K562 (cell line): Measurements from ENCODE around the gene CABP4. TPM values are rescaled to one million over a fixed set of nuclear protein-coding genes. Genes with fewer than 3 reads are reported as not detected.

ENCODE experiments used
- CTCFL ChIP-seq: IDR thresholded peaks from 2 replicates; pipeline ENCODE4 v1.6.1; 2011; ENCODE audit warnings: borderline replicate concordance, low read depth, mild to moderate bottlenecking, moderate library complexity, low read length; ENCODE audit not compliant: insufficient read depth, poor library complexity, severe bottlenecking
- FOXK2 ChIP-seq, 2 experiments: fragments of 450-650 bp; IDR thresholded peaks in 1 of 2; conservative IDR thresholded peaks in 1 of 2; 2 replicates each; pipeline ENCODE4 v1.6.1; 2016; ENCODE audit warnings: low read depth in 2 of 2, mild to moderate bottlenecking in 1 of 2
- MAFK ChIP-seq: IDR thresholded peaks from 2 replicates; pipeline ENCODE4 v1.6.1; 2011; ENCODE audit warnings: low read length, improper control_type of control experiment
- MEF2A ChIP-seq: IDR thresholded peaks from 2 replicates; pipeline ENCODE4 v1.6.1; 2011; ENCODE audit warnings: low read depth, mild to moderate bottlenecking, low read length, moderate library complexity; ENCODE audit not compliant: control insufficient read depth
- SMAD4 ChIP-seq: fragments of 250-450 bp; sonication (Bioruptor Pico); conservative IDR thresholded peaks from 2 replicates; pipeline ENCODE4 v1.8.0; 2021; ENCODE audit warnings: inconsistent platforms, mild to moderate bottlenecking, moderate library complexity
- SP2 ChIP-seq: IDR thresholded peaks from 2 replicates; pipeline ENCODE4 v1.6.1; 2011; ENCODE audit warnings: mild to moderate bottlenecking, low read depth, low read length, moderate library complexity; ENCODE audit not compliant: poor library complexity, severe bottlenecking; ENCODE audit errors: extremely low read depth
- STAG1 ChIP-seq: sonication (generic); formaldehyde crosslinking; IDR thresholded peaks from 2 replicates; pipeline ENCODE4 v1.5.0; 2020; ENCODE audit warnings: missing genetic modification reagents, borderline replicate concordance
- ZBTB17 ChIP-seq: fragments of 450-650 bp; formaldehyde crosslinking; IDR thresholded peaks from 2 replicates; pipeline ENCODE4 v1.4.0; 2020; ENCODE audit warnings: mild to moderate bottlenecking
- ZBTB40 ChIP-seq, 2 experiments: fragments of 450-650 bp in 1 of 2; sonication (generic) in 1 of 2; formaldehyde crosslinking in 1 of 2; IDR thresholded peaks; 2 replicates each; pipeline versions ENCODE4 v1.7.1 to v1.9.0; 2016 to 2022; ENCODE audit warnings: inconsistent platforms in 1 of 2, mild to moderate bottlenecking in 1 of 2, missing genetic modification reagents in 1 of 2
- ZBTB5 ChIP-seq: fragments of 450-650 bp; IDR thresholded peaks from 2 replicates; pipeline ENCODE4 v1.6.1; 2017; ENCODE audit warnings: antibody characterized with exemption
- ZFX ChIP-seq: sonication (generic); formaldehyde crosslinking; IDR thresholded peaks from 2 replicates; pipeline ENCODE4 v1.8.0; 2022; ENCODE audit warnings: mild to moderate bottlenecking, missing genetic modification reagents, moderate library complexity
- ZNF184 ChIP-seq: sonication (generic); formaldehyde crosslinking; IDR thresholded peaks from 2 replicates; pipeline ENCODE4 v1.5.0; 2020; ENCODE audit warnings: missing genetic modification reagents
- ZNF253 ChIP-seq: fragments of 250-450 bp; sonication (Bioruptor Pico); conservative IDR thresholded peaks from 2 replicates; pipeline ENCODE4 v1.6.1; 2021; ENCODE audit warnings: mild to moderate bottlenecking
- ZNF263 ChIP-seq: sonication (generic); formaldehyde crosslinking; IDR thresholded peaks from 2 replicates; pipeline ENCODE4 v1.8.0; 2022; ENCODE audit warnings: mild to moderate bottlenecking, missing genetic modification reagents, borderline replicate concordance
- polyA plus RNA-seq, 8 experiments: library from polyadenylated mRNA; depleted of rRNA in 4 of 8; stranded (reverse) in 5 of 8; unstranded in 3 of 8; fragments of >200 nt; fragmentation: Nextera tagmentation in 2 of 8; fragmentation: Illumina TruSeq in 1 of 8; extraction: Ambion mirVana in 2 of 8; extraction: Trizol in 1 of 8; gene quantifications; 2 replicates each; pipeline versions ENCODE4 v1.2.1 to v1.2.3, GENCODE V29; 2011 to 2014; ENCODE audit warnings: inconsistent platforms in 1 of 8, missing spikeins in 1 of 8
- total RNA-seq, 7 experiments: library from RNA; depleted of rRNA in 6 of 7; stranded (reverse); fragments of >200 nt in 6 of 7; fragmentation: Illumina TruSeq in 2 of 7; extraction: Trizol in 2 of 7; gene quantifications; 2 replicates each; pipeline versions ENCODE4 v1.2.1 to v1.2.3, GENCODE V29; 2011 to 2021; ENCODE audit warnings: low replicate concordance in 1 of 7

The CABP4 gene
- total and polyA plus RNA-seq, 9 of the 15 experiments (the other 6 are each of a cell fraction or from before 2014, with no cell fraction given): 0.11 TPM; not detected in 8

- TF ChIP-seq ZBTB40 (IDR thresholded peaks at IDR 0.05) (peak; percentile 78), ZBTB40 (CRISPR knock-in tag; IDR thresholded peaks at IDR 0.05) (no peak), STAG1 (no peak), SMAD4 (peak; percentile 58), ZFX (no peak; the same call in none of the 2 replicates), ZBTB5 (peak; percentile 67), MAFK (no peak), SP2 (peak; percentile 94), ZNF184 (CRISPR knock-in tag) (no peak), ZNF263 (CRISPR knock-in tag) (0 out of 2 replicates have a peak, but pooled peaks have one; percentile 54), ZNF253 (CRISPR knock-in tag) (no peak), ZBTB17 (CRISPR knock-in tag) (peak; percentile 75; the same call in 1 of the 2 replicates), FOXK2 (conservative IDR thresholded peaks at IDR 0.05 in 1 of 2, IDR thresholded peaks at IDR 0.05 in 1 of 2; ENCODE audit: low read depth in 2 of 2) (peak; percentile 73 to 75), MEF2A (no peak), CTCFL (no peak)
Observed at GRCh38 chr11:67507864-67508485, 52.8 kb downstream of the CABP4 start, which contains the start of gene CDK2AP2 (continued).
